Endothelial cell (in vitro differentiated cells): ENCODE results near the gene MEF2D. TPM values are rescaled to one million over a fixed set of nuclear protein-coding genes. Genes with fewer than 3 reads are reported as not detected.

ENCODE experiments used
- DNase-seq: peaks from one replicate; pipeline ENCODE4 v3.0.0; 2021; ENCODE audit warnings: low spot score
- H3K27ac Mint-ChIP-seq: one replicate; pipeline ENCODE4 v1.8.0; 2021; ENCODE audit warnings: mixed read lengths, inconsistent platforms; ENCODE audit not compliant: unreplicated experiment
- H3K27me3 Mint-ChIP-seq: one replicate; pipeline ENCODE4 v1.8.0; 2021; ENCODE audit warnings: mild to moderate bottlenecking, moderate library complexity, mixed read lengths, inconsistent platforms; ENCODE audit not compliant: unreplicated experiment
- H3K36me3 Mint-ChIP-seq: one replicate; pipeline ENCODE4 v1.8.0; 2021; ENCODE audit warnings: mild to moderate bottlenecking, low read depth, mixed read lengths, inconsistent platforms; ENCODE audit not compliant: unreplicated experiment
- H3K4me1 Mint-ChIP-seq: one replicate; pipeline ENCODE4 v1.8.0; 2021; ENCODE audit warnings: mild to moderate bottlenecking, mixed read lengths, inconsistent platforms; ENCODE audit not compliant: unreplicated experiment
- H3K4me3 Mint-ChIP-seq: one replicate; pipeline ENCODE4 v1.8.0; 2021; ENCODE audit warnings: mild to moderate bottlenecking, mixed read lengths, inconsistent platforms; ENCODE audit not compliant: unreplicated experiment
- H3K9me3 Mint-ChIP-seq: one replicate; pipeline ENCODE4 v1.8.0; 2021; ENCODE audit warnings: mixed read lengths, inconsistent platforms; ENCODE audit not compliant: unreplicated experiment
- total RNA-seq: library from RNA; stranded (reverse); fragmentation: NEBNext Ultra II Directional; extraction: Animal tissue kit (Norgen Biotek cat#: 25700); gene quantifications from one replicate; pipeline ENCODE4 v1.2.1, GENCODE V29; 2021; ENCODE audit not compliant: unreplicated experiment
- TF ChIP-seq, protein P1 (sequence below): fragments of 200-600 bp; sonication (generic); IDR thresholded peaks from one replicate; pipeline ENCODE4 v1.5.0; 2021; ENCODE audit warnings: antibody characterized with exemption; ENCODE audit not compliant: unreplicated experiment

MEF2D gene
- total RNA-seq, 1 donor from 2014 or later = 45.2 TPM

DNA sequence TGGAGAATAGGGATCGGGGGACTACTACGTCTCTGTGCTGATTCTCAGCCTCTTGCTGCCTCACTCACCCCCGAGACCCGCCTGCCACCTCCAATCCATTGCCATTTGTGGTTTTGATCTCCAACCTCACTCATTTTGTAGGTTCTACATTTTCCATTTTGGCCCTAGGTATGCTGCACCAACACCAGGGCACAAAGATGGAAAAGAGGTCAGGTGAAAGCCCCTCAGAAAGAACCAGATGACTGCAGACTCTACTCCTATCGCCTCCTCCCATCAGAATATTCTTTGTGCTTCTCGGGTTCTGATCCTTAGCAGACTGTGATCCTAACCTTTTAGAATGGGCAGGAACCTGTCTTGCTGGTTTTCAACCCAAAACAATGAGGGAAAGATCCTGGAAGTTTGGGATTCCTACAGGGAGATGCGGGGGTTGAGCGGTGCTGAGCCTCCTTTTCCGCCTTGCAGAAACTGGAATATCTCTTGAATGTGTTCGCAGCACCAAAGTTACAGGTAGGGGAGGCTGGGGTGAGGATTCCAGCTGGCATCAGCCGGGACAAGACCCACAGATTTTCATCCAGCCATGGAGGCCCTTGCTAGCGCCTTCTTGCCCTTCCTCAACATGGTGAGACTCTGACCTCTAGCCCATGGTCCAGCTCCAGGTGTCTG, 78.5 kb downstream of the MEF2D start:
- Mint-ChIP-seq H3K4me1 (peaks cover 34% of the 10 kb centered on the region), H3K36me3 (peaks cover 9% of the 10 kb centered on the region), H3K27ac (peak overlapping the region; percentile 61), H3K9me3 (no peaks in the 10 kb centered on the region), H3K27me3 (peaks cover 33% of the 10 kb centered on the region), H3K4me3 (peak overlapping the region; percentile 88)
- no peak for DNase-seq
- TF ChIP-seq, protein P1, sequence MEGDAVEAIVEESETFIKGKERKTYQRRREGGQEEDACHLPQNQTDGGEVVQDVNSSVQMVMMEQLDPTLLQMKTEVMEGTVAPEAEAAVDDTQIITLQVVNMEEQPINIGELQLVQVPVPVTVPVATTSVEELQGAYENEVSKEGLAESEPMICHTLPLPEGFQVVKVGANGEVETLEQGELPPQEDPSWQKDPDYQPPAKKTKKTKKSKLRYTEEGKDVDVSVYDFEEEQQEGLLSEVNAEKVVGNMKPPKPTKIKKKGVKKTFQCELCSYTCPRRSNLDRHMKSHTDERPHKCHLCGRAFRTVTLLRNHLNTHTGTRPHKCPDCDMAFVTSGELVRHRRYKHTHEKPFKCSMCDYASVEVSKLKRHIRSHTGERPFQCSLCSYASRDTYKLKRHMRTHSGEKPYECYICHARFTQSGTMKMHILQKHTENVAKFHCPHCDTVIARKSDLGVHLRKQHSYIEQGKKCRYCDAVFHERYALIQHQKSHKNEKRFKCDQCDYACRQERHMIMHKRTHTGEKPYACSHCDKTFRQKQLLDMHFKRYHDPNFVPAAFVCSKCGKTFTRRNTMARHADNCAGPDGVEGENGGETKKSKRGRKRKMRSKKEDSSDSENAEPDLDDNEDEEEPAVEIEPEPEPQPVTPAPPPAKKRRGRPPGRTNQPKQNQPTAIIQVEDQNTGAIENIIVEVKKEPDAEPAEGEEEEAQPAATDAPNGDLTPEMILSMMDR = no peak

DNA sequence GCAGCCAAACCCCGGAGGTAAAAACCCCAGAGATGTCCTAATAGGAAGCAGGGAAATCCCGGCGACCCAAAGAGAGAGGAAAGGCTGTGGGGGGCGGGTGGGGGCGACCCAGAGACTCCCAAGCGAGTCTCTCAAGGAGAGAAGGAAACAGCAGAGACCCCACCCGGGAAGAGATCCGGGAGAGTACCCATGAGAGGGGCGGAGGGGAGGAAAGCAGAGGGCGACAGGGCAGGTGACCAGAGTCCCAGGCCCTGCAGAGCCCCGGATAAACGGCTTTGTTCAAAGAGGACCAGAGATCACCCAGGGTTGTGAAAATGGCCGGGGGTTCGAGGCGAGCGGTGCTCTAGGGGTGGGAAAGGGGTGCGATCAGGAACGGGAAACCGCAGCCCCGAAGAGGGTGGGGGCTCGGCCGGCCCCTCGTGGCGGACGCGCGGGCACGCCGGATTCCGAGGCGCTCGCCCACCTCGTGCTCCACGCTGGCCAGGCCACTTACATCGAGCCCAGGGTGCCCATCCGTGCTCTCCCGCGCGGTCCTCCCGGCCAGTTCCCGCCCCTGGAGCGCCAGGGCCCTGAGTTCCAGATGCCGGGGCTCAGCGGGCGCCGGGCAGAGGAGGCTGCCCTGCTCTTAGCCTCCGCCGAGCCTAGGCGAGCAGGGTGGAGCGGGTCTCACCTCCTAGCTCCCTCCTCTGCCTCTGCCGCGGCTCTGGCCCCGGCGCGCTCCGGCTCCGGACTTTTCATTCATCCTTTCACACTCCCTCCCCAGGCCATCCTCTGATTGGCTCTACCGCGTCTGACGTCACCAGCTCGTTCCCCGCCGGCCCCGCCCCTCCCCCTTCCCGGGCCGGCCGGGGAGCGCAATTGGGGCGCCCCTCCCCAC, 79.3 kb downstream of the MEF2D start:
- TF ChIP-seq, protein P1 = no peak
- Mint-ChIP-seq H3K36me3 (peaks cover 8% of the 10 kb centered on the region), H3K9me3 (no peaks in the 10 kb centered on the region), H3K4me3 (peak overlapping the region; percentile 88), H3K4me1 (peaks cover 29% of the 10 kb centered on the region), H3K27ac (no peak overlapping the region), H3K27me3 (peaks cover 28% of the 10 kb centered on the region)
- peak; percentile 77 for DNase-seq

DNA sequence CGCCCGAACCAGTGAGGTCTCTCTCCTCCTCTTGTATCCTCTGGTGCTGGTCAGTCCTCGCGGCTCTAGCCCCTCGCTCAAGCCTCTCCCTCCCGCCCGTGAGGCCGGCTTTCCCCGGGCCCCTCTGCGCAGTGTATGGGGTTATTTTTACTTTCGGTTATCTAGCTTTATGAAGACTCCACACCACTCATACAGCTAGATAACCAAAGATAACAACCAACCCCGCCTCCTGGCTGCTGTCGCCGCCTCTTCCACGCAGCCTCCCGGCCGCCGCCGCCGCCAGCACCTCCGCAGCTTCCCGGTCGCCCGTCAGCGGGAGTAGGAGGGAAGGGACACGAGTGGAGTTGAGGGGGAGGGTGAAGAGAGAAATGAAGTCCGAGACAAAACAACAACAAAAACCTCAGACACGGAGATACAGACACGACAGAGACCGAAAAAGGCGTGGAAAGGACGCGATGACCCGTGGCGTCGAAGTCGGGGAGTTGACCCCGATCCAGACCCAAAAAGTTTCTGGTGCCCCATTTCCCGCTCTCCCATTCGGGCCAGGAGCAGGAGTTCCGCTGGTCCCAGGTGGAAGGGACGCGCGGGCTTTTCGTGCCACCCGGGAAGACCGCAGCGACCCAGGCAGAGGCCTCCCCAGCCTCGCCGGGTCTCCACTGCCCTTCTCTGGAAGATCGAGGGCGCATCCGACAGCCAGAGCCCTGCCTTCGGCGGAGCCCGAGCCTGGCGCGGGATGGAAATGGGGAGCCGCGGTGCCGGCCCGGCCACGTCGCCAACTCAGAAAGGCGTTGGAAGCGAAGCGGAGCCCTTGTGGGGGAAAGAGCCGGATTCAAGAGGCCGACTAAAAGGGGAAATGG, 80.1 kb downstream of the MEF2D start:
- Mint-ChIP-seq H3K4me1 (peaks cover 24% of the 10 kb centered on the region), H3K27ac (no peak overlapping the region), H3K36me3 (peaks cover 8% of the 10 kb centered on the region), H3K9me3 (no peaks in the 10 kb centered on the region), H3K4me3 (peak overlapping the region; percentile 67), H3K27me3 (peaks cover 25% of the 10 kb centered on the region)
- peak; percentile 43 for DNase-seq
- TF ChIP-seq, protein P1 = peak; percentile 4

DNA sequence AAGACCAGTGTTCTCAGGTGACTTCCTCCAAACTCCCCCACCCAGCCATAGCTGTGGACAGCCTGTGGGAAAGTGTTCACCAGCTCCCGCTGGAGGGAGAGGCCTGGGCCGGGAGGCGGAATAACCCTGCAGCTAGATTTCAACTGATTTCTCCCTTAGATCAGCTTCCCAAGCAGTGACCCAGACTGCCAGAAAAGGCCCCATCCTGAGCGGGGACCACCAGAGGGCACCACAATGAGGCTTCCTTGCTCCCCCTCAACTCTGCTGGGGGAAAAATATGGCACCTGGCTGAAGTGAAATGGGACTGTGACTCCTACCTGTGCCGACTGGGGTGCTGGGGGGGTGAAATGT, 80.7 kb downstream of the MEF2D start:
- TF ChIP-seq, protein P1 = peak; percentile 13
- peaks cover 24% of the 10 kb centered on the region for H3K27me3 Mint-ChIP-seq
- H3K36me3 Mint-ChIP-seq = peaks cover 8% of the 10 kb centered on the region
- peak overlapping the region; percentile 67 for H3K4me3 Mint-ChIP-seq
- H3K4me1 Mint-ChIP-seq = peaks cover 24% of the 10 kb centered on the region
- peak; percentile 58 for DNase-seq
- no peaks in the 10 kb centered on the region for H3K9me3 Mint-ChIP-seq
- no peak overlapping the region for H3K27ac Mint-ChIP-seq
